ENCODE data around the gene AAK1. TPM values are rescaled to one million over a fixed set of nuclear protein-coding genes. Genes with fewer than 3 reads are reported as not detected.
A peak's percentile ranks its signal among the peaks of the same experiment; 100 is the strongest.

AAK1 gene
- polyA plus RNA-seq, 3 donors: 9.8 to 18.9 (median 10.8) TPM

GRCh38 chr2:69549421-69549820 lies 94.1 kb downstream of the AAK1 start:
- intact Hi-C loops (cut with micrococcal nuclease): no loop called here
- H3K36me3 Mint-ChIP-seq: peaks cover 17 to 26% of the 10 kb centered on the region in 2 donors
- H3K27me3 Mint-ChIP-seq (ENCODE audit: low read depth in 3 of 3): no peaks in the 10 kb centered on the region
- Histone ChIP-seq H3K4me3 (replicated peaks in 1 of 3; ENCODE audit: low read depth in 2 of 3, low read length in 3 of 3) (no peak overlapping the region), H2AFZ (ENCODE audit: insufficient read depth, low read depth, low read length, poor library complexity, severe bottlenecking) (no peak overlapping the region), H3K79me2 (ENCODE audit: insufficient read depth, low read length) (peaks cover 84% of the 10 kb centered on the region), H4K20me1 (ENCODE audit: insufficient read depth, low read length) (peaks cover 11% of the 10 kb centered on the region), H3K4me1 (ENCODE audit: control insufficient read depth in 1 of 2, insufficient read depth in 2 of 2, low read length in 2 of 2) (peaks cover 19 to 29% of the 10 kb centered on the region in 2 donors), H3K27ac (ENCODE audit: low read depth in 1 of 2, low read length in 2 of 2) (peak overlapping the region in 1 of 2 donors; percentile 17), H3K4me2 (replicated peaks; ENCODE audit: extremely low read depth, low read length, poor library complexity, severe bottlenecking) (no peak overlapping the region), H3K36me3 (replicated peaks in 1 of 2; ENCODE audit: control insufficient read depth in 1 of 2, insufficient read depth in 2 of 2, low read length in 2 of 2) (peaks cover 3 to 15% of the 10 kb centered on the region in 2 donors), H3K27me3 (ENCODE audit: control insufficient read depth in 2 of 2, insufficient read depth in 2 of 2, low read length in 2 of 2) (no peaks in the 10 kb centered on the region), H3K9me3 (replicated peaks in 1 of 2; ENCODE audit: control insufficient read depth in 1 of 2, insufficient read depth in 1 of 2, low read length in 2 of 2) (no peaks in the 10 kb centered on the region), H3K9ac (ENCODE audit: insufficient read depth, low read length, poor library complexity, severe bottlenecking) (no peak overlapping the region)
- no peak for DNase-seq
- peaks cover 43% of the 10 kb centered on the region for H3K4me1 Mint-ChIP-seq
- no peak for TF ChIP-seq CTCF (IDR thresholded peaks at IDR 0.05)
- H3K4me3 Mint-ChIP-seq: no peak overlapping the region
- H3K9me3 Mint-ChIP-seq: peaks cover 0 to 7% (median 4%) of the 10 kb centered on the region in 7 donors
- peak overlapping the region in 1 of 7 donors; percentile 36 for H3K27ac Mint-ChIP-seq

DNA sequence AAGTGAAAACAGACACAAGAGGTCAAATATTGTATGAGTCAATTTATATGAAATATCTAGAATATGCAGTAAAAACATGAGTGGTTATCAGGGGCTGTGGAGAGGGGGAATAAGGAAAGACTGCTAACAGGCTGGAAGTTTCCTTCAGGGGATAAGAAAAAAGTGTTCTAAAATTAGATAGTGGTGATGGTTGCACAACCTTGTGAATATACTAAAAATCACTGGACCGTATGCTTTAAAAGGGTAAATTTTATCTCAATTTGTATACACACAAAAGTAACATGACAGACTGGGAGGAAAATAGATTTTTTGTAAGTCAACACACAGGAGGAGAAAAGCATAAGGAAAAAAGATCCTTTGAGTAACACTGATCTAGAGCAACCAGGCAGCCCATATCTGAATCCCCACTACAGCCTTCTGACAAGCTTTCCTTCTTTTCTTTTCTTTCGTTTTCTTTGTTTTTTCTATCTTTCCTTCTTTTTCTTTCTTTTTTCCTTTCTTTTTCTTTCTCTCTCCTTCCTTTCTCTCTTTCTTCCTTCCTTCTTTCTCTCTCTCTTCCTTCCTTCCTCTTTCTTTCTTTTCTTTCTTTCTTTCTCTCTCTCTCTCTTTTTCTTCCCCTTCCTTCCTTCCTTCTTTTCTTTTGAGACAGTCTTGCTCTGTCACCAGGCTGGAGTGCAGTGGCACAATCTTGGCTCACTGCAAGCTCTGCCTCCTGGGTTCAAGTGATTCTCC lies 95.4 kb downstream of the AAK1 start:
- peaks cover 26 to 36% of the 10 kb centered on the region in 2 donors for H3K36me3 Mint-ChIP-seq
- intact Hi-C loops (cut with micrococcal nuclease): no loop called here
- Histone ChIP-seq H3K4me1 (ENCODE audit: control insufficient read depth in 1 of 2, insufficient read depth in 2 of 2, low read length in 2 of 2) (peaks cover 12 to 22% of the 10 kb centered on the region in 2 donors), H3K27me3 (ENCODE audit: control insufficient read depth in 2 of 2, insufficient read depth in 2 of 2, low read length in 2 of 2) (no peaks in the 10 kb centered on the region), H3K9me3 (replicated peaks in 1 of 2; ENCODE audit: control insufficient read depth in 1 of 2, insufficient read depth in 1 of 2, low read length in 2 of 2) (no peaks in the 10 kb centered on the region), H3K4me2 (replicated peaks; ENCODE audit: extremely low read depth, low read length, poor library complexity, severe bottlenecking) (no peak overlapping the region), H3K4me3 (replicated peaks in 1 of 3; ENCODE audit: low read depth in 2 of 3, low read length in 3 of 3) (no peak overlapping the region), H3K36me3 (replicated peaks in 1 of 2; ENCODE audit: control insufficient read depth in 1 of 2, insufficient read depth in 2 of 2, low read length in 2 of 2) (peaks cover 9 to 27% of the 10 kb centered on the region in 2 donors), H3K27ac (ENCODE audit: low read depth in 1 of 2, low read length in 2 of 2) (peak overlapping the region in 1 of 2 donors; percentile 52), H3K9ac (ENCODE audit: insufficient read depth, low read length, poor library complexity, severe bottlenecking) (no peak overlapping the region), H3K79me2 (ENCODE audit: insufficient read depth, low read length) (peaks cover 80% of the 10 kb centered on the region), H2AFZ (ENCODE audit: insufficient read depth, low read depth, low read length, poor library complexity, severe bottlenecking) (no peak overlapping the region), H4K20me1 (ENCODE audit: insufficient read depth, low read length) (peaks cover 11% of the 10 kb centered on the region)
- H3K27ac Mint-ChIP-seq: peak overlapping the region; percentile 53 to 88 (median 77)
- TF ChIP-seq CTCF (IDR thresholded peaks at IDR 0.05): no peak
- H3K9me3 Mint-ChIP-seq: peaks cover 0 to 4% (median 1%) of the 10 kb centered on the region in 7 donors
- H3K4me1 Mint-ChIP-seq: peaks cover 37% of the 10 kb centered on the region
- H3K27me3 Mint-ChIP-seq (ENCODE audit: low read depth in 3 of 3): no peaks in the 10 kb centered on the region
- no peak for DNase-seq
- no peak overlapping the region for H3K4me3 Mint-ChIP-seq
- WGBS (ENCODE audit: insufficient coverage): 75% methylated on average over 1 of the region's 2 CpGs

All from CD14-positive monocyte (primary cell).